GM12873 (cell line): ENCODE measurements around the gene SMYD4.

ENCODE experiments used
- CTCF ChIP-seq: IDR thresholded peaks from 2 replicates; pipeline ENCODE4 v1.5.1; 2012; ENCODE audit warnings: low read depth, mild to moderate bottlenecking, moderate library complexity, low read length, control low read depth; ENCODE audit not compliant: insufficient read depth; ENCODE audit errors: missing control alignments

Gene SMYD4

GRCh38 chr17:1765576-1765975 lies 64.1 kb downstream of the SMYD4 start:
- TF ChIP-seq CTCF, result no peak

- no peak for TF ChIP-seq CTCF
These were observed 65.4 kb downstream of the SMYD4 start for GRCh38 chr17:1764284-1764683.

- TF ChIP-seq CTCF, result no peak
These were observed 66.5 kb downstream of the SMYD4 start for GRCh38 chr17:1762901-1763898.

- no peak for TF ChIP-seq CTCF
These were observed 67.3 kb downstream of the SMYD4 start for GRCh38 chr17:1762233-1762900.

- no peak for TF ChIP-seq CTCF
These were observed 70.2 kb downstream of the SMYD4 start for GRCh38 chr17:1759529-1759928.

GRCh38 chr17:1758807-1759206 lies 70.9 kb downstream of the SMYD4 start:
- TF ChIP-seq CTCF, result no peak

GRCh38 chr17:1755827-1756262 lies 73.9 kb downstream of the SMYD4 start:
- TF ChIP-seq CTCF, result no peak
